Stimulated activated CD8-positive, alpha-beta memory T cell treated with anti-CD3 and anti-CD28 coated beads, Interleukin-4, amount 100 ng/mL, for 4 hours (primary cell): Measurements from ENCODE around the gene ELN.

ENCODE experiments used
- DNase-seq, 2 donors: peaks; one replicate each; pipeline ENCODE4 v3.0.0-alpha.2; 2020; ENCODE audit warnings: low read depth in 2 of 2, low spot score in 1 of 2

Gene ELN

GRCh38 chr7:74023092-74023536 is 4.9 kb upstream of the ELN start:
- no peak for DNase-seq

GRCh38 chr7:74023786-74024185 is 4.2 kb upstream of the ELN start:
- DNase-seq = no peak

GRCh38 chr7:74025146-74025545 is 2.8 kb upstream of the ELN start:
- DNase-seq = no peak

- DNase-seq = no peak
Measured at GRCh38 chr7:74025730-74026129, 2.2 kb upstream of the ELN start.

GRCh38 chr7:74026406-74026902 is 1.5 kb upstream of the ELN start:
- no peak for DNase-seq

GRCh38 chr7:74026903-74027682 is 880 bp upstream of the ELN start:
- DNase-seq = peak; percentile 18 to 35

- no peak for DNase-seq
Measured at GRCh38 chr7:74028321-74028838, 407 bp downstream of the ELN start.

- DNase-seq = no peak
Measured at GRCh38 chr7:74029089-74029785, 1.3 kb downstream of the ELN start.

GRCh38 chr7:74029991-74030415 is 2.0 kb downstream of the ELN start:
- no peak for DNase-seq

- DNase-seq = no peak
Measured at GRCh38 chr7:74030861-74031260, 2.9 kb downstream of the ELN start.

GRCh38 chr7:74031403-74032190 is 3.6 kb downstream of the ELN start:
- DNase-seq = no peak

- no peak for DNase-seq
Measured at GRCh38 chr7:74032191-74032490, 4.2 kb downstream of the ELN start.

GRCh38 chr7:74032624-74033371 is 4.8 kb downstream of the ELN start:
- no peak for DNase-seq

- no peak for DNase-seq
Measured at GRCh38 chr7:74033372-74034311, 5.7 kb downstream of the ELN start.

- no peak for DNase-seq
Measured at GRCh38 chr7:74037609-74038008, 9.6 kb downstream of the ELN start.

GRCh38 chr7:74038194-74038961 is 10.4 kb downstream of the ELN start:
- DNase-seq = no peak

- no peak for DNase-seq
Measured at GRCh38 chr7:74039337-74039736, 11.4 kb downstream of the ELN start.

- no peak for DNase-seq
Measured at GRCh38 chr7:74040101-74040790, 12.3 kb downstream of the ELN start.
